SHP77 (cell line): ENCODE data around the gene FRS3.

Experiments
- DNase-seq, 2 experiments: peaks; one replicate each; lab custom pipeline; 2025; lab: John Stamatoyannopoulos, UW

Gene FRS3

DNA sequence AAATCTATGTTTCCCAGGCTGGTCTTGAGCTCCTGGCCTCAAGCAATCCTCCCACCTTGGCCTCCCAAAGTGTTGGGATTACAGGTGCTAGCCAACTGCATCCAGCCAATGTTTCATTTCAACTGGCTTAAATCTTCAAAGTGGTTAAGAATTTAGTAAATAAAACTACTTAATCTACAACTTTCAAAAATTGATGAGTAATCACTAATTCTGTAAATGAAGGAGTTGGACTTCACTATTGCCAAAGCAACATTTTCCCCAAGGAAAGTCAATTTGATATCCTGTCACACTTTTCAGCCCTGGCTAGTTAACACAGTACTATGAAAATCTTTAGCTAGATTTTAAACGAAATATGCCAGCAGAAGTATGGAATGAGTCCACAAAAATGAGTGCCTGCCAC is 11.6 kb upstream of the FRS3 start:
- DNase-seq = no peak

DNA sequence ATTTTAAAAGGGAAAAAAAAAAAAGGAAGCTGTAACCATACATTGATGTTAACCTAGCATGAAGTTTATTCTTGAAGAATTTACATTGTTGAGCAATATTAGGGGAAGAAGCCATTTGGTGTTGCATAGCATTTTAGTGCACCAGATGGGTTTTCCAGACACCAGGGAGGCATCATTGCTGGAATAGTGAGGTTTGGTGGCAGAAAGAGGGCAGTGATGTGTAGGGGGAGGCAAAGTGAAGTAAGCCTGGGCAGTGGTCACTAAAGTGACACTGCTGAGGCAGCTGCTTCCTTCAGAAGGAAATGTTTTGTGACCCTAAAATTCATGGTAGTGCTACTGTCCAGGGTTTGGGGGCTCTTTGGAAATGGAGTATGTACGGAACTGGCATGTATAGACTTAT is 10.3 kb upstream of the FRS3 start:
- DNase-seq = no peak

DNA sequence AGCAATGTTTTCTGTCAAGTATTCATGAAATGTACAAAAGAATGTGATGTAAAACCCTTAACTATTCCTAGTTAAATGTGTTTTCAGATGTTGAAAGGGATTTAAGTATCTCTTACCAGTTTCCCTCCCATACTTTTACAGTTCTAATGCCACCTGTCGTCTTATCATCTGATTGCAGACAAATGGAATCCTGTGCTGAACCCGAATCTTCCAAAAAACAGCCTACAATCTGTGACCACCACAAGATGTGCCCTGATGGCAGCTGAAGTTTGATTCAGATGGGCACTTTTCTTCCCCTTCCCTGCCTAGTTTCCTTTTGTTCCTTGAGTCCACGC is 9.7 kb upstream of the FRS3 start:
- DNase-seq = no peak

GRCh38 chr6:41787219-41787917 is 7.7 kb upstream of the FRS3 start, which contains the start of gene TOMM6:
Gene TOMM6 (plus strand): TSS chr6:41787694. CDS start chr6:41787698, 4 bp downstream.
- peak; percentile 75 to 88 for DNase-seq

- peak; percentile 60 to 68 for DNase-seq
Observed at GRCh38 chr6:41786451-41787218, 6.9 kb upstream of the FRS3 start.

- no peak for DNase-seq
Observed at GRCh38 chr6:41785689-41786450, 6.2 kb upstream of the FRS3 start.

- no peak for DNase-seq
Observed at GRCh38 chr6:41785254-41785653, 5.6 kb upstream of the FRS3 start.

GRCh38 chr6:41784581-41785171 is 5.0 kb upstream of the FRS3 start:
- no peak for DNase-seq

- no peak for DNase-seq
Observed at GRCh38 chr6:41783106-41783780, 3.5 kb upstream of the FRS3 start.

GRCh38 chr6:41781366-41781730 is 1.6 kb upstream of the FRS3 start:
- no peak for DNase-seq

- peak in 1 of 2 experiments; percentile 14 for DNase-seq
Observed at GRCh38 chr6:41780551-41781365, 1.1 kb upstream of the FRS3 start, which contains the start of gene PRICKLE4. Gene PRICKLE4 (plus strand): TSS chr6:41780782. CDS start chr6:41783474, 2,692 bp downstream.

DNA sequence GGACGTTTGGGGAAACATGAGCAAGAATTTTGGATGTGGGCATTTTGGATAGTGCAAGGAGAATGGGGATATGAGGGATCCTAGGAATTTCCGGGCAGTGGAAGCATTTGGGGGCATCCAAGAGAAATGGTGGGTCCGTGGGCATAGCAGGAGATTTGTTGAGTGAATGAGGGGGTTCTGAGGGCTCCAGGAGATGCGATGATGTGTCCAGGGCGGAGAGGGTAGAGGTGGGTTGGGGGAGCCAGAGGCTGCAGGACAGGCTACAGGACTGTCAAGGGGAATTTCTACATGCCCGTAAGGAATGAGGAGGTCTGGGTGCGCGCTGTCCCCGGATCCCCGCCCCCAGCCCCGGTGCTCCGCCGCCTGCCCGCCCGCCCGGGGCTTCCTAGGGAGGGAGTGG is 364 bp downstream of the FRS3 start:
- DNase-seq = no peak

GRCh38 chr6:41778895-41779294 is 805 bp downstream of the FRS3 start:
- DNase-seq = no peak

GRCh38 chr6:41777551-41778285 is 2.0 kb downstream of the FRS3 start:
- no peak for DNase-seq

- DNase-seq = no peak
Observed at GRCh38 chr6:41775293-41775882, 4.3 kb downstream of the FRS3 start.

DNA sequence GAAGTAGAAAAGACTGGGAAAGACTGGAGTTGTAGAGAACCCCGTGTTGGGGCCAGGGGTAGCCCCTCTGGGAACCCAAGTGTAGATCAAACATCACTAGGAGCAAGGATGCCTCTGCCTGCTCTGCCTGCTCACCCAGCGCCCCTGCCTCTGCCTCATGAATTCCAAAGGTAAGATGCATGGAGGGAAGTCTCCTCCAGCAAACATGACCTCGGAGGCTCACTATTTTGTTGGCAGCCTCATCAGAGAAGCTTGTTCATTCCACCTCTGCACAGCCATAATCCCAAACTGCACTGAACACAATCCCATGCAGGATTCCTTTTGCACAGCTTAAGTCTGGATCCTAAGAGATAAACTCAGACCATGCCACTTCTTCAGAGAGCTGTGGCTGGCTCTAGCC is 4.9 kb downstream of the FRS3 start:
- no peak for DNase-seq

GRCh38 chr6:41771058-41771983 is 8.4 kb downstream of the FRS3 start:
- no peak for DNase-seq

GRCh38 chr6:41770381-41771057 is 9.2 kb downstream of the FRS3 start:
- no peak for DNase-seq
